HTERT RPE-1 (cell line): Measurements from ENCODE around the gene CAMKK1.

ENCODE experiments used
- in situ Hi-C: fragments of 300-500 bp; cut with MboI; formaldehyde crosslinking; loops from 4 replicates; pipeline ENCODE4 v1.14.3; 2020; ENCODE audit warnings: low sequenced_read_pairs

CAMKK1 gene

DNA sequence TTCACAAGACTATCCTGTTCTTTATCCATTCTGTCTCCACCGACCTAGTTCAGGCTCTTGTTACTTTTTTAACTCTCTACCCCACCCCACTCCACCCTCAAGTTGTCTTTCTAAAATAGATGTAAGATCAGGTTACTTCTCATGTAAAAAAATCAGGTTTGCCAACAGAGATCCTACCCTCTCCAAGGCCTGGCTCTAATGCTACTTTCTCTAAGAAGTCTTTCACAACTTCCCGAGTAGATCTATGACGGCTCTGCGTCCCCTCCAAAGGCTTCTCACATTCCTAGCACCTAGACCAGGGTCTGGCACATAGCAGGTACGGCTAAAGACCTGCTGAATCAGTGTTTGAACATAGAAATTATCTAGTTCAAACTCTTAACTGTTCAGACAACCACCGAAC is 77.7 kb downstream of the CAMKK1 start:
- in situ Hi-C loops, result no loop called here

DNA sequence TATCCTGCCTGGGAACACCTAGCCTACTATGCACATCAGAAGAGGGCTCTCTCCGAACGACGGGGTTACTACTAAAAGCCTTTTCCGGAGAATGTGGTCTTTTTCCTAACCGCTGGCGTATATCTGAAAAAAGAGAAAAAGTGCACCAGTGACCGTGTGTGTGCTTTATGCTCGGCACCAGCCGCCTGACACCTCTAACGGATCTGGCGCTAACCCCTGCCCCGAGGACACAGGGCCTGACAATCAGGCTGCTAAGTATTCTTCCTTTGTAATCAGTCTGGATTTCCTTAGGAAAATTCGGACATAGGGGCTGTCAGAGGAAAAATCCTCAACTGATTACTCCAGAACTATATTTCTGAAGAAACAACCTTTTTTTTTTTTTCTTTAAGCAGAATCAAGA is 78.5 kb downstream of the CAMKK1 start:
- in situ Hi-C loops, result no loop called here

DNA sequence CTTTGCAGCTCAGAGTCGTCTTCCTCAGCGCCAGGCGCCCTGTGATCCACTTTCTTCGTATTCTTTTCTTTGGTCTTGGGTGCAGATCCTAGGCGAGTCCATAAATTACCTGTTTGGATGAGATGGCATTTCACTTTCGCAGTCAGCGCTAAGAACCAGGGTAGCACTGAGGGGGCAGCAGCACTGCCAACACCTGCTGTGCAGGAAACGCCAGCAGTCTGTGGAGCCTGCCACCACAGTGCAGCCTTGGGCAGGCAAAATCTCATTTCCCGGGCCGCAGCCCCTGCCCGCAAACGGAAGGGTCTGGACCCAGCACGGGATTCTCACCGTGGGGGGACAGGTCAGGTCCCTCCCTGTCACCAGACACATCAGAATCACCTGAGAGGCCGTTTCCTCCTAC is 79.7 kb downstream of the CAMKK1 start:
- in situ Hi-C loops, result no loop called here

DNA sequence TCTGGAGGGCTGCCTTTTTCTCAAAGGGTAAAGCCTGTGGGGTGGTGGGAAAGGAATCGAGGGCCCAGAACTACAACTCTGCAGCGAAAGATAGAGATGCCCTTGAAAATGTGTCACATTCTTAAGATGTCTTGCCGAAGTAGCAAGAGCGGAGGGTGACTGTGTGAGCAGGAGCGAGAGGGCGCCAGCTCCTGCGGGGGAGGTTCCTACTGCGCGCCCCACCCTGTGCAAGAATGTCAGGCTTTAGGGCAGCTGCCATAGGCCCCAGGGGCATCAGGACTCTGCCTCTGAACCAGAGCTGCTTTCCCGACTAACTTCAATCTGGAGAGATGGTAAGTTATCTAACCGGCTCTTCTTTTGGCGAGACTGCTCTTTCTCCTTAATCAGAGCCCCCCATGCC is 80.1 kb downstream of the CAMKK1 start:
- in situ Hi-C loops, result no loop called here

DNA sequence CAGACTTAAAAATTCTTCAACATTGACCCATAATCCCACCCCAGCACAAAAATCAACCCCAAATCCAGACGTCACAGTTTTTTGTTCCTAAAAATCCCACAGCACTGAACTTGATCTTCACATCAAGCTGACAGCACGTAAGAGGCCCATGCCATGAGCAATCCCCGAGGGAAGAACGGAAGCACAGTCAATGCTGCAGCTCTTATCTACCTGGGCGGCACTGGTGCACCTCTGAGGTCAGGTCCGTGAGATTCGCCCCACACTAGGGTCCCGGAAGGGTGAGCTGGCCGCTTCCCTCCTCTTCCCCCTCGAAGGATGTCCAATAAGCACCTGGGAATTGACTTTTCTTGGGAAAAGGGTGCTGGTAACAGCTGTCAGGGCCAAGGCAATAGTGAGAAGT is 80.6 kb downstream of the CAMKK1 start:
- in situ Hi-C loops, result no loop called here
